Pancreas (tissue), 10 donors: ENCODE measurements around the gene MUC5B. TPM values are rescaled to one million over a fixed set of nuclear protein-coding genes. Genes with fewer than 3 reads are reported as not detected.
A peak's percentile ranks its signal among the peaks of the same experiment; 100 is the strongest.

Experiments
- ATAC-seq, 4 donors: fragments of 200-7000 bp; cut with Tn5 transposase; one replicate each; pipeline versions ENCODE4 v1.8.0 to v1.9.1; 2020; ENCODE audit warnings: mild to moderate bottlenecking in 4 of 4, moderate library complexity in 4 of 4
- DNase-seq, 6 donors: peaks; one replicate each; pipeline ENCODE4 v3.0.0-alpha.2; 2020
- FAIRE-seq: peaks from 2 replicates; lab custom pipeline; 2012; peaks lifted over from hg19 to GRCh38; lab: Jason Lieb, UNC
- H3K27ac ChIP-seq, 4 donors: fragments of 200-600 bp; sonication (generic); 1 replicate in 3 of 4; 2 replicates in 1 of 4; pipeline versions ENCODE4 v1.5.0 to v1.8.0; 2020
- H3K27me3 ChIP-seq, 4 donors: fragments of 200-600 bp; one replicate each; pipeline ENCODE4 v1.8.0; 2021
- H3K36me3 ChIP-seq, 3 donors: fragments of 200-600 bp; sonication (generic) in 1 of 3; one replicate each; pipeline versions ENCODE4 v1.5.0 to v1.8.0; 2020 to 2021
- H3K4me1 ChIP-seq, 3 donors: fragments of 200-600 bp; one replicate each; pipeline ENCODE4 v1.8.0; 2021
- H3K4me3 ChIP-seq, 4 donors: fragments of 200-600 bp; sonication (generic) in 2 of 4; one replicate each; pipeline versions ENCODE4 v1.5.0 to v1.8.0; 2020 to 2021
- H3K9me3 ChIP-seq, 4 donors: fragments of 200-600 bp; one replicate each; pipeline ENCODE4 v1.8.0; 2021
- CTCF ChIP-seq, 4 donors: fragments of 200-600 bp; sonication (generic) in 3 of 4; IDR thresholded peaks; one replicate each; pipeline versions ENCODE4 v1.5.0 to v1.8.0; 2021; ENCODE audit warnings: antibody characterized with exemption in 4 of 4
- WGBS, 2 donors: extraction: QIAGEN DNeasy Blood & Tissue Kit; methylation state at CpG; one replicate each; pipeline ENCODE4 v1.1.7; 2013; 5-methylcytosine and 5-hydroxymethylcytosine counted together
- intact Hi-C, 3 donors: fragments of 100-400 bp; cut with DNase I; formaldehyde crosslinking; loops; one replicate each; pipeline versions ENCODE4 v1.11.1 to v1.14.2; 2022
- polyA plus RNA-seq, 2 donors: library from polyadenylated mRNA; stranded (reverse); fragments of 200-250 nt; gene quantifications; one replicate each; pipeline ENCODE4 v1.2.3, GENCODE V29; 2013
- total RNA-seq, 6 donors: library from RNA; stranded (reverse); fragmentation: NEBNext Ultra II Directional in 4 of 6; extraction: Animal tissue kit (Norgen Biotek cat#: 25700) in 4 of 6; gene quantifications; one replicate each; pipeline versions ENCODE4 v1.2.1 to v1.2.4, GENCODE V29; 2021 to 2023
- donor health status: healthy with polysubstance abuse.
- donor health status: DM: no; HTN: no; CAD: no; lungs with moderate emphysema.
- donor health status: DM: no; HTN: no; CAD: no.
- donor health status: control.
- donor health status: control.
- donor health status: Bipolar disorder and iron deficiency.
- donor health status: DM: yes; HTN: yes; CAD: no.
- donor health status: DM: no; HTN: no; CAD: no.
- donor health status: DM: no; HTN: no; CAD: no.
- donor health status: DM: yes; HTN: yes; CAD: no.

MUC5B gene
- total and polyA plus RNA-seq, 8 donors = 5.1 to 65.4 (median 15.1) TPM

GRCh38 chr11:1305501-1306056 is 82.7 kb downstream of the MUC5B start:
- DNase-seq (peak in 3 of 6 donors; percentile 31 to 76 (median 57)), ATAC-seq (no peak), FAIRE-seq (no peak)
- Histone ChIP-seq H3K36me3 (no peaks in the 10 kb centered on the region), H3K9me3 (no peaks in the 10 kb centered on the region), H3K27me3 (no peaks in the 10 kb centered on the region), H3K4me1 (peaks cover 59 to 79% (median 61%) of the 10 kb centered on the region in 3 donors), H3K27ac (peak overlapping the region; percentile 34 to 87 (median 48)), H3K4me3 (peak overlapping the region in 1 of 4 donors; percentile 2)
- WGBS, 2 donors = 55 to 68% methylated on average over 27 of the region's 27 CpGs
- TF ChIP-seq CTCF (IDR thresholded peaks at IDR 0.05) = no peak
- intact Hi-C loops = no loop called here

- no peaks in the 10 kb centered on the region for H3K9me3 ChIP-seq
- TF ChIP-seq CTCF (IDR thresholded peaks at IDR 0.05) = no peak
- H3K27me3 ChIP-seq = no peaks in the 10 kb centered on the region
- FAIRE-seq (no peak), DNase-seq (peak in 3 of 6 donors; percentile 13 to 67 (median 54)), ATAC-seq (no peak)
- peak overlapping the region in 3 of 4 donors; percentile 5 to 87 (median 34) for H3K27ac ChIP-seq
- intact Hi-C loops = no loop called here
- peaks cover 50 to 74% (median 54%) of the 10 kb centered on the region in 3 donors for H3K4me1 ChIP-seq
- 51 to 73% methylated on average over 30 of the region's 30 CpGs for WGBS, 2 donors
- no peaks in the 10 kb centered on the region for H3K36me3 ChIP-seq
- H3K4me3 ChIP-seq = peak overlapping the region in 2 of 4 donors; percentile 94 to 95
These were observed 83.6 kb downstream of the MUC5B start for GRCh38 chr11:1306186-1307162.

GRCh38 chr11:1307163-1307870 is 84.5 kb downstream of the MUC5B start:
- no peak for ATAC-seq
- peak overlapping the region in 3 of 4 donors; percentile 66 to 95 (median 94) for H3K4me3 ChIP-seq
- no peak for FAIRE-seq

More at GRCh38 chr11:1307163-1307870, 84.5 kb downstream of the MUC5B start:
- H3K27ac ChIP-seq = peak overlapping the region in 2 of 4 donors; percentile 6 to 19
- peaks cover 42 to 66% (median 50%) of the 10 kb centered on the region in 3 donors for H3K4me1 ChIP-seq
- no peak for TF ChIP-seq CTCF (IDR thresholded peaks at IDR 0.05)
- intact Hi-C loops = no loop called here
- H3K27me3 ChIP-seq = no peaks in the 10 kb centered on the region
- H3K9me3 ChIP-seq = no peaks in the 10 kb centered on the region
- 39 to 61% methylated on average over 21 of the region's 21 CpGs for WGBS, 2 donors
- DNase-seq = peak in 3 of 6 donors; percentile 19 to 67 (median 59)
- H3K36me3 ChIP-seq = no peaks in the 10 kb centered on the region
